H9 (cell line): ENCODE results near the gene MDK. TPM values are rescaled to one million over a fixed set of nuclear protein-coding genes. Genes with fewer than 3 reads are reported as not detected.

ENCODE experiments used
- DNase-seq: peaks from one replicate; pipeline ENCODE4 v3.0.0-alpha.2; 2017
- H2AFZ ChIP-seq: one replicate; pipeline ENCODE4 v1.6.1; 2013; ENCODE audit warnings: mild to moderate bottlenecking, low read length, control low read depth, moderate library complexity
- H2AK5ac ChIP-seq: 2 replicates; pipeline ENCODE4 v1.6.1; 2013; ENCODE audit warnings: low read length, control low read depth, mixed read lengths; ENCODE audit not compliant: insufficient read length
- H2BK120ac ChIP-seq: one replicate; pipeline ENCODE4 v1.6.1; 2013; ENCODE audit warnings: low read depth, mild to moderate bottlenecking, low read length, control low read depth, inconsistent platforms; ENCODE audit not compliant: poor library complexity, severe bottlenecking
- H2BK12ac ChIP-seq: 2 replicates; pipeline ENCODE4 v1.6.1; 2013; ENCODE audit warnings: low read length, control low read depth, mixed read lengths, low read depth; ENCODE audit not compliant: insufficient read length
- H2BK15ac ChIP-seq: 2 replicates; pipeline ENCODE4 v1.6.1; 2013; ENCODE audit warnings: low read depth, low read length, control low read depth
- H2BK20ac ChIP-seq: one replicate; pipeline ENCODE4 v1.6.1; 2013; ENCODE audit warnings: low read depth, mild to moderate bottlenecking, low read length, control low read depth, inconsistent platforms; ENCODE audit not compliant: poor library complexity, severe bottlenecking
- H2BK5ac ChIP-seq: 2 replicates; pipeline ENCODE4 v1.6.1; 2013; ENCODE audit warnings: low read length, control low read depth, mixed read lengths; ENCODE audit not compliant: insufficient read length
- H3K14ac ChIP-seq: 2 replicates; pipeline ENCODE4 v1.6.1; 2013; ENCODE audit warnings: low read length, control low read depth; ENCODE audit not compliant: insufficient read depth
- H3K18ac ChIP-seq: 2 replicates; pipeline ENCODE4 v1.6.1; 2013; ENCODE audit warnings: low read depth, mild to moderate bottlenecking, mixed read lengths, low read length, control low read depth; ENCODE audit not compliant: insufficient read length
- H3K23ac ChIP-seq: 2 replicates; pipeline ENCODE4 v1.6.1; 2013; ENCODE audit warnings: low read length, control low read depth, mixed read lengths, low read depth; ENCODE audit not compliant: insufficient read length
- H3K23me2 ChIP-seq: 2 replicates; pipeline ENCODE4 v1.6.1; 2013; ENCODE audit warnings: low read depth, mild to moderate bottlenecking, mixed read lengths, low read length, control low read depth; ENCODE audit not compliant: insufficient read length, poor library complexity, severe bottlenecking
- H3K27ac ChIP-seq: 2 replicates; pipeline ENCODE4 v1.5.1; 2013; ENCODE audit warnings: low read length, control low read depth, mixed read lengths, low read depth; ENCODE audit not compliant: insufficient read length
- H3K27me3 ChIP-seq: 2 replicates; pipeline ENCODE4 v1.6.1; 2013; ENCODE audit warnings: low read length, control low read depth, inconsistent platforms; ENCODE audit not compliant: insufficient read depth
- H3K4ac ChIP-seq: 2 replicates; pipeline ENCODE4 v1.6.1; 2013; ENCODE audit warnings: low read depth, mild to moderate bottlenecking, control low read depth, inconsistent platforms, low read length, moderate library complexity
- H3K4me1 ChIP-seq: 2 replicates; pipeline ENCODE4 v1.6.1; 2013; ENCODE audit warnings: low read length, control low read depth, inconsistent platforms; ENCODE audit not compliant: insufficient read depth
- H3K4me2 ChIP-seq: 2 replicates; pipeline ENCODE4 v1.6.1; 2013; ENCODE audit warnings: low read length, control low read depth, mixed read lengths; ENCODE audit not compliant: insufficient read length, insufficient read depth
- H3K56ac ChIP-seq: 2 replicates; pipeline ENCODE4 v1.6.1; 2013; ENCODE audit warnings: low read depth, mild to moderate bottlenecking, mixed read lengths, low read length, control low read depth; ENCODE audit not compliant: insufficient read length
- H3K79me1 ChIP-seq: 2 replicates; pipeline ENCODE4 v1.6.1; 2013; ENCODE audit warnings: low read depth, mild to moderate bottlenecking, moderate library complexity, low read length, control low read depth, inconsistent platforms; ENCODE audit not compliant: insufficient read depth, poor library complexity, severe bottlenecking
- H3K79me2 ChIP-seq: 2 replicates; pipeline ENCODE4 v1.6.1; 2013; ENCODE audit warnings: low read length, control low read depth, inconsistent platforms; ENCODE audit not compliant: insufficient read depth
- H3K9ac ChIP-seq: 2 replicates; pipeline ENCODE4 v1.6.1; 2013; ENCODE audit warnings: low read length, control low read depth, mixed read lengths; ENCODE audit not compliant: insufficient read length; ENCODE audit errors: extremely low read depth
- H3K9me3 ChIP-seq: one replicate; pipeline ENCODE4 v1.6.1; 2013; ENCODE audit warnings: low read depth, low read length, inconsistent platforms; ENCODE audit not compliant: control insufficient read depth
- H3T11ph ChIP-seq: one replicate; pipeline ENCODE4 v1.6.1; 2013; ENCODE audit warnings: mild to moderate bottlenecking, low read length, control low read depth, inconsistent platforms
- H4K20me1 ChIP-seq: one replicate; pipeline ENCODE4 v1.6.1; 2013; ENCODE audit not compliant: control insufficient read depth, insufficient read length, insufficient read depth
- H4K5ac ChIP-seq: 2 replicates; pipeline ENCODE4 v1.6.1; 2013; ENCODE audit warnings: low read depth, mild to moderate bottlenecking, mixed read lengths, low read length, control low read depth; ENCODE audit not compliant: insufficient read length
- H4K8ac ChIP-seq: replicated peaks from 2 replicates; pipeline ENCODE4 v1.6.1; 2013; ENCODE audit warnings: low read length, control low read depth, mixed read lengths, low read depth; ENCODE audit not compliant: insufficient read length
- H4K91ac ChIP-seq: 2 replicates; pipeline ENCODE4 v1.6.1; 2013; ENCODE audit warnings: low read depth, mild to moderate bottlenecking, moderate library complexity, mixed read lengths, low read length, control low read depth; ENCODE audit not compliant: insufficient read length
- H3K27ac Mint-ChIP-seq, 3 experiments: 2 replicates in 2 of 3; 3 replicates in 1 of 3; pipeline ENCODE4 v1.8.0; 2020 to 2021; ENCODE audit warnings: mixed read lengths in 3 of 3, mild to moderate bottlenecking in 1 of 3, moderate library complexity in 1 of 3
- H3K27me3 Mint-ChIP-seq: 2 replicates; pipeline ENCODE4 v1.8.0; 2021; ENCODE audit warnings: low read depth, mild to moderate bottlenecking, moderate library complexity, mixed read lengths
- H3K36me3 Mint-ChIP-seq, 3 experiments: 2 replicates in 2 of 3; 3 replicates in 1 of 3; pipeline ENCODE4 v1.8.0; 2020 to 2021; ENCODE audit warnings: low read depth in 3 of 3, mixed read lengths in 3 of 3; ENCODE audit not compliant: insufficient read depth in 1 of 3
- H3K4me1 Mint-ChIP-seq, 2 experiments: 2 replicates each; pipeline ENCODE4 v1.8.0; 2020; ENCODE audit warnings: mixed read lengths in 2 of 2
- H3K4me3 Mint-ChIP-seq, 2 experiments: 2 replicates in 1 of 2; 3 replicates in 1 of 2; pipeline ENCODE4 v1.8.0; 2020 to 2021; ENCODE audit warnings: mild to moderate bottlenecking in 2 of 2, mixed read lengths in 2 of 2, moderate library complexity in 1 of 2
- H3K9me3 Mint-ChIP-seq, 2 experiments: 2 replicates in 1 of 2; 3 replicates in 1 of 2; pipeline ENCODE4 v1.8.0; 2020; ENCODE audit warnings: mild to moderate bottlenecking in 2 of 2, mixed read lengths in 2 of 2, moderate library complexity in 1 of 2
- WGBS: extraction: QIAGEN DNeasy Blood & Tissue Kit; methylation state at CpG from one replicate; pipeline ENCODE4 v1.1.7; 2013; ENCODE audit warnings: missing lambda C conversion rate, low lambda C conversion rate, mixed read lengths; ENCODE audit not compliant: insufficient read length; ENCODE audit errors: extremely low coverage; 5-methylcytosine and 5-hydroxymethylcytosine counted together
- total RNA-seq: library from RNA; stranded (reverse); gene quantifications from 2 replicates; pipeline ENCODE4 v1.2.1, GENCODE V29; 2021
- TF ChIP-seq, protein P1 (sequence below): fragments of 200-600 bp; sonication (generic); conservative IDR thresholded peaks from 3 replicates; pipeline ENCODE4 v1.8.0; 2021; ENCODE audit warnings: antibody characterized with exemption, mild to moderate bottlenecking

The MDK gene
- total RNA-seq, 1 experiment from 2014 or later, result 392 TPM

DNA sequence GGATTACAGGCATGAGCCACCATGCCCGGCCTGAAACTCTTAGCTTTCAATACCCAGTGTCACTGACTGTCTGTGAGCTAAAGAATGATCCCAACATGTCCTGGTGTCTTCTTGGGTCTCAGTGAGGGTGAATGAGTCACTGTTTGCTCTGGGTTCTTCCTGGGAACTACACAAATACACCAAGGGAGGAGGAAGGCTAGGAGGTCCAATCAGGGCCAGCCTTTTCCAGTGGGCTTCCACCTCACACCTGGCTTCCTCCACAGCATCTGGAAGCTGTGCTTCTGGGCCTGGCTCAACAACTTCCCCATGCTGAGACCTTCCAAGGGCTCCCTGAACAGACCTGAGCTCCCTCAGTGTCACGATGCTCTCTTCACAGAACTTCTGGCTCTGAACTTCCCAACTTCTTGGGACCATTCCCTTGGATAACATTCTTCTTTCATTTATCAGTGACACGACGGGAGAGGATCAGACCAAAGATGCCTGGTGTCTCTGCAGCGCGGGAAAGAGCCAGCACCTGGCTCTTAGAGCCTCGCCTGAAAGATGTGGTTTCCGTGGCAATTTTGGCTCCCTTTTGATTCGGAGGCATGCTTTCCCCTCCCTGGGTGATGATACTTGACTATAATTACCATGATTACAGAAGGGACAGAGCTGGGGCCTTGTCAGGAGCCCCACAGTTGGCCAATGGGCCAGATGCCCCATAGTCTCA lies 32.4 kb downstream of the MDK start:
- H3K14ac ChIP-seq, result no peak overlapping the region
- no peaks in the 10 kb centered on the region for H3K4me1 ChIP-seq
- no peaks in the 10 kb centered on the region for H3K9me3 ChIP-seq
- H3K79me2 ChIP-seq, result no peaks in the 10 kb centered on the region
- H3K4me2 ChIP-seq, result no peak overlapping the region
- H3K79me1 ChIP-seq, result no peaks in the 10 kb centered on the region
- H2BK20ac ChIP-seq, result no peak overlapping the region
- no peak overlapping the region for H2BK120ac ChIP-seq
- Mint-ChIP-seq H3K4me1 (peaks cover 10 to 36% of the 10 kb centered on the region in 2 experiments), H3K36me3 (peaks cover 16 to 43% (median 21%) of the 10 kb centered on the region in 3 experiments), H3K9me3 (no peaks in the 10 kb centered on the region), H3K27ac (peak overlapping the region in 1 of 3 experiments; percentile 35; a peak in 3 of 7 replicates), H3K27me3 (no peaks in the 10 kb centered on the region), H3K4me3 (no peak overlapping the region)
- no peak overlapping the region for H2AFZ ChIP-seq
- H3K23me2 ChIP-seq, result no peaks in the 10 kb centered on the region
- no peak for DNase-seq
- H3K56ac ChIP-seq, result no peak overlapping the region
- no peak overlapping the region for H4K8ac ChIP-seq
- H3K27me3 ChIP-seq, result no peaks in the 10 kb centered on the region
- TF ChIP-seq, protein P1, sequence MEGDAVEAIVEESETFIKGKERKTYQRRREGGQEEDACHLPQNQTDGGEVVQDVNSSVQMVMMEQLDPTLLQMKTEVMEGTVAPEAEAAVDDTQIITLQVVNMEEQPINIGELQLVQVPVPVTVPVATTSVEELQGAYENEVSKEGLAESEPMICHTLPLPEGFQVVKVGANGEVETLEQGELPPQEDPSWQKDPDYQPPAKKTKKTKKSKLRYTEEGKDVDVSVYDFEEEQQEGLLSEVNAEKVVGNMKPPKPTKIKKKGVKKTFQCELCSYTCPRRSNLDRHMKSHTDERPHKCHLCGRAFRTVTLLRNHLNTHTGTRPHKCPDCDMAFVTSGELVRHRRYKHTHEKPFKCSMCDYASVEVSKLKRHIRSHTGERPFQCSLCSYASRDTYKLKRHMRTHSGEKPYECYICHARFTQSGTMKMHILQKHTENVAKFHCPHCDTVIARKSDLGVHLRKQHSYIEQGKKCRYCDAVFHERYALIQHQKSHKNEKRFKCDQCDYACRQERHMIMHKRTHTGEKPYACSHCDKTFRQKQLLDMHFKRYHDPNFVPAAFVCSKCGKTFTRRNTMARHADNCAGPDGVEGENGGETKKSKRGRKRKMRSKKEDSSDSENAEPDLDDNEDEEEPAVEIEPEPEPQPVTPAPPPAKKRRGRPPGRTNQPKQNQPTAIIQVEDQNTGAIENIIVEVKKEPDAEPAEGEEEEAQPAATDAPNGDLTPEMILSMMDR, result no peak
- H3K4ac ChIP-seq, result no peak overlapping the region
- no peak overlapping the region for H2AK5ac ChIP-seq
- WGBS, result no CpG with 5 or more reads among the region's 9 CpGs
- no peaks in the 10 kb centered on the region for H4K20me1 ChIP-seq
- no peak overlapping the region for H4K91ac ChIP-seq
- H2BK5ac ChIP-seq, result no peak overlapping the region
- no peak overlapping the region for H4K5ac ChIP-seq
- H3K9ac ChIP-seq, result no peak overlapping the region
- H2BK15ac ChIP-seq, result no peak overlapping the region
- H3T11ph ChIP-seq, result no peak overlapping the region
- no peak overlapping the region for H2BK12ac ChIP-seq
- H3K18ac ChIP-seq, result no peak overlapping the region
- H3K23ac ChIP-seq, result no peak overlapping the region
- H3K27ac ChIP-seq, result no peak overlapping the region
